Esophagus squamous epithelium (tissue), 5 donors: ENCODE measurements around the gene VSTM2L. TPM values are rescaled to one million over a fixed set of nuclear protein-coding genes. Genes with fewer than 3 reads are reported as not detected.
A peak's percentile ranks its signal among the peaks of the same experiment; 100 is the strongest.

ENCODE experiments used
- DNase-seq: peaks from one replicate; lab custom pipeline; 2025; lab: John Stamatoyannopoulos, UW
- H3K27ac ChIP-seq, 4 donors: fragments of 200-600 bp; sonication (generic); one replicate each; pipeline ENCODE4 v1.5.1; 2016 to 2019; ENCODE audit warnings: mild to moderate bottlenecking in 1 of 4
- H3K27me3 ChIP-seq, 4 donors: fragments of 200-600 bp; sonication (generic); 1 replicate in 3 of 4; 2 replicates in 1 of 4; pipeline versions ENCODE4 v1.5.1 to v1.6.0; 2017 to 2021; ENCODE audit warnings: antibody characterized with exemption in 1 of 4
- H3K36me3 ChIP-seq, 3 donors: fragments of 200-600 bp; sonication (generic); one replicate each; pipeline ENCODE4 v1.5.1; 2016 to 2019
- H3K4me1 ChIP-seq, 3 donors: fragments of 200-600 bp; sonication (generic); one replicate each; pipeline ENCODE4 v1.5.1; 2017 to 2019
- H3K4me3 ChIP-seq, 4 donors: fragments of 200-600 bp; sonication (generic); 1 replicate in 3 of 4; 2 replicates in 1 of 4; pipeline ENCODE4 v1.5.1; 2016 to 2019; ENCODE audit warnings: mild to moderate bottlenecking in 2 of 4, moderate library complexity in 1 of 4
- H3K9me3 ChIP-seq, 3 donors: fragments of 200-600 bp; sonication (generic); one replicate each; pipeline ENCODE4 v1.5.1; 2016 to 2019
- POLR2A ChIP-seq, 4 donors: fragments of 450-650 bp; IDR thresholded peaks; one replicate each; pipeline ENCODE4 v1.6.1; 2017; ENCODE audit warnings: antibody characterized with exemption in 4 of 4, mild to moderate bottlenecking in 4 of 4, moderate library complexity in 3 of 4
- WGBS, 2 donors: methylation state at CpG; one replicate each; pipeline ENCODE4 v1.1.5; 2018; 5-methylcytosine and 5-hydroxymethylcytosine counted together
- intact Hi-C: fragments of 100-400 bp; cut with DNase I; formaldehyde crosslinking; loops from one replicate; pipeline ENCODE4 v1.15.0; 2022
- total RNA-seq, 4 donors: library from RNA; depleted of rRNA; stranded (reverse); fragments of >200 nt; gene quantifications; one replicate each; pipeline ENCODE4 v1.1.0, GENCODE V29; 2016
- TF ChIP-seq, protein P1 (sequence below), 6 experiments: fragments of 450-650 bp in 4 of 6; fragments of 200-600 bp in 2 of 6; sonication (generic) in 2 of 6; IDR thresholded peaks; one replicate each; pipeline ENCODE4 v1.5.1; 2016 to 2019; ENCODE audit warnings: antibody characterized with exemption in 6 of 6, mild to moderate bottlenecking in 4 of 6, moderate library complexity in 4 of 6
- donor health status: DM: yes; HTN: yes; CAD: no.

The VSTM2L gene
- total RNA-seq, 4 donors from 2014 or later = 0.38 to 2.6 (median 0.68) TPM

- 92% methylated on average over 9 to 10 of the region's 13 CpGs for WGBS, 2 donors
- Histone ChIP-seq H3K27me3 (no peaks in the 10 kb centered on the region), H3K4me3 (no peak overlapping the region), H3K9me3 (no peaks in the 10 kb centered on the region), H3K4me1 (peaks cover 0 to 31% (median 15%) of the 10 kb centered on the region in 3 donors), H3K27ac (no peak overlapping the region), H3K36me3 (peaks cover 0 to 43% (median 6%) of the 10 kb centered on the region in 3 donors)
- no peak for TF ChIP-seq POLR2A (IDR thresholded peaks at IDR 0.05)
- TF ChIP-seq, protein P1, sequence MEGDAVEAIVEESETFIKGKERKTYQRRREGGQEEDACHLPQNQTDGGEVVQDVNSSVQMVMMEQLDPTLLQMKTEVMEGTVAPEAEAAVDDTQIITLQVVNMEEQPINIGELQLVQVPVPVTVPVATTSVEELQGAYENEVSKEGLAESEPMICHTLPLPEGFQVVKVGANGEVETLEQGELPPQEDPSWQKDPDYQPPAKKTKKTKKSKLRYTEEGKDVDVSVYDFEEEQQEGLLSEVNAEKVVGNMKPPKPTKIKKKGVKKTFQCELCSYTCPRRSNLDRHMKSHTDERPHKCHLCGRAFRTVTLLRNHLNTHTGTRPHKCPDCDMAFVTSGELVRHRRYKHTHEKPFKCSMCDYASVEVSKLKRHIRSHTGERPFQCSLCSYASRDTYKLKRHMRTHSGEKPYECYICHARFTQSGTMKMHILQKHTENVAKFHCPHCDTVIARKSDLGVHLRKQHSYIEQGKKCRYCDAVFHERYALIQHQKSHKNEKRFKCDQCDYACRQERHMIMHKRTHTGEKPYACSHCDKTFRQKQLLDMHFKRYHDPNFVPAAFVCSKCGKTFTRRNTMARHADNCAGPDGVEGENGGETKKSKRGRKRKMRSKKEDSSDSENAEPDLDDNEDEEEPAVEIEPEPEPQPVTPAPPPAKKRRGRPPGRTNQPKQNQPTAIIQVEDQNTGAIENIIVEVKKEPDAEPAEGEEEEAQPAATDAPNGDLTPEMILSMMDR (IDR thresholded peaks at IDR 0.05) = no peak
- no peak for DNase-seq
- intact Hi-C loops = no loop called here
Observed at GRCh38 chr20:37983286-37983685, 80.4 kb downstream of the VSTM2L start.

GRCh38 chr20:37984018-37984785, 81.3 kb downstream of the VSTM2L start:
- WGBS, 2 donors = 79 to 80% methylated on average over 11 of the region's 14 CpGs
- DNase-seq = no peak
- Histone ChIP-seq H3K4me3 (no peak overlapping the region), H3K9me3 (no peaks in the 10 kb centered on the region), H3K27ac (no peak overlapping the region), H3K27me3 (no peaks in the 10 kb centered on the region), H3K36me3 (peaks cover 0 to 52% (median 6%) of the 10 kb centered on the region in 3 donors), H3K4me1 (peaks cover 0 to 37% (median 15%) of the 10 kb centered on the region in 3 donors)
- intact Hi-C loops = no loop called here
- TF ChIP-seq POLR2A (IDR thresholded peaks at IDR 0.05) = no peak
- TF ChIP-seq, protein P1 (IDR thresholded peaks at IDR 0.05) = no peak

GRCh38 chr20:37986044-37986858, 83.3 kb downstream of the VSTM2L start:
- WGBS, 2 donors = 76 to 77% methylated on average over 9 of the region's 9 CpGs
- Histone ChIP-seq H3K27me3 (no peaks in the 10 kb centered on the region), H3K4me3 (no peak overlapping the region), H3K27ac (peak overlapping the region in 3 of 4 donors; percentile 49 to 73 (median 63)), H3K36me3 (peaks cover 0 to 57% (median 6%) of the 10 kb centered on the region in 3 donors), H3K9me3 (no peaks in the 10 kb centered on the region), H3K4me1 (peaks cover 0 to 55% (median 19%) of the 10 kb centered on the region in 3 donors)
- DNase-seq = no peak
- TF ChIP-seq, protein P1 (IDR thresholded peaks at IDR 0.05) = no peak
- TF ChIP-seq POLR2A (IDR thresholded peaks at IDR 0.05) = no peak
- intact Hi-C loops = no loop called here

DNA sequence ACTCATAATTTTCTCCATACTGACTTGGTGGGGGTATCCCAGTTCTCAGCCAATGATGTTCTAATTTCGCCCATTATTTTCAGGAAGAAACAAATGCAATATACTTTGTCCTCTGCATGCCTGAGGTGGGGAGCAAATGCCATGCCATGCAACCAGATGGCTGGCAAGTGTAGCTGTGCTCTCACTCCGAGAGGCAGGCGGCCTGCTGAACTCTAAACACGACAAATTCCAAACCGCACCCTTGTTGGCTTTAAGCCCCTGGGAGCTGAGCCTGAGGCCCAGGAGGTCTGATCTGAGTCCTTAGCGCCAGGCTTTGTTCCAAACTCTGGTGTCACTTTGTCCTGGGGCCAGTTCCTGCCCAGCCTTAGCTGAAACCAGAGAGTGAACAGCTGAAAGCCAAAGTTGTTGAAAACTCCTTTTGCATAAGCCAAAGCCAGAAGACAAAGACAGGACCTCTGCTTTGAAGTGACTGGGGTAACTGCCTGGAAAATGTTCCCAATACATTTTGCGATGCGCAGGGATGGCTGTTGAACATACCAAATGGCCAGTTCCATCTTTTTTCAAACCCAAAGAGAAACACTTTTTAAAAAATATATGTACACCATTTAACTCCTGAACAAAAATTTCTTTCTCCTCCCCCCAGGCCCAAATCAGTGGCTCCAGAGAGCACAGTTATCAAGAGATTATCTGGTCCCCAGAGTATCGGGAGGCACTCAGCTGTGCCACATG, 84.1 kb downstream of the VSTM2L start:
- 46 to 49% methylated on average over 9 of the region's 9 CpGs for WGBS, 2 donors

More for the DNA sequence above, 84.1 kb downstream of the VSTM2L start:
- Histone ChIP-seq H3K4me3 (no peak overlapping the region), H3K27me3 (no peaks in the 10 kb centered on the region), H3K27ac (peak overlapping the region; percentile 14 to 73 (median 56)), H3K9me3 (no peaks in the 10 kb centered on the region), H3K36me3 (peaks cover 0 to 56% (median 0%) of the 10 kb centered on the region in 3 donors), H3K4me1 (peaks cover 0 to 63% (median 26%) of the 10 kb centered on the region in 3 donors)
- TF ChIP-seq, protein P1 (IDR thresholded peaks at IDR 0.05) = no peak
- TF ChIP-seq POLR2A (IDR thresholded peaks at IDR 0.05) = no peak
- DNase-seq = no peak
- intact Hi-C loops = no loop called here
